Amniotic stem cell (primary cell): ENCODE measurements around the gene PCNT.
A peak's percentile ranks its signal among the peaks of the same experiment; 100 is the strongest.
"Not testable (repeated sequence)": the region's sequence is repeated elsewhere in the genome, so short reads cannot be mapped to it uniquely, and the experiment has no call there.

Experiments
- DNase-seq: peaks from one replicate; lab custom pipeline; 2025; lab: John Stamatoyannopoulos, UW

PCNT gene

DNA sequence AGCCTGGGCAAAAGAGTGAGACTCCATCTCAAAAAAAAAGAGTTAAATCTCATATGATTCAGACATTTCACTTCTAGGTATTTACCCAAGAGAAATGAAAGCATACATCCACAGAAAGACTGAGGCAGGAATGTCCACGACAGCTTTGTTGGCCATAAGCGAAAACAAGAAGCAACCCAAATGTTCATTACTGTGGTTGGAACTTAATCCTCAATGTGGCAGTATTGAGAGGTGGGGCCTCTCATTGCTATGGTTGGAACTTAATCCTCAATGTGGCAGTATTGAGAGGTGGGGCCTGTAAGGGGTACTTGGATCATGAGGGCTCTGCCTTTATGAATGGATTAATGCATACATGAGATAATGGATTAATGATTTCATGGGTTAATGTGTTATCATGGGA lies 15.5 kb upstream of the PCNT start:
- DNase-seq: no peak

DNA sequence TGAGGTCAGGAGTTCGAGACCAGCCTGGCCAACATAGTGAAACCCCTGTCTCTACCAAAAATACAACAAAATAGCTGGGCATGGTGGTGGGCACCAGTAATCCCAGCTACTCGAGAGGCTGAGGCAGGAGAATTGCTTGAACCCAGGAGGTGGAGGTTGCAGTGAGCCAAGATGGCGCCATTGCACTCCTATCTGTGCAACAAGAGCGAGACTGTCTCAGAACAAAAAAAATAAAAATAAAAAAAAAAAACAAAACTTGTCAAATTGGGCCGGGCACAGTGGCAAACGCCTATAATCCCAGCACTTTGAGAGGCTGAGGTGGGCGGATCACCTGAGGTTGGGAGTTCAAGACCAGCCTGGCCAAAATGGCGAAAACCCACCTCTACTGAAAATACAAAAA lies 13.7 kb upstream of the PCNT start:
- not testable (repeated sequence) for DNase-seq

DNA sequence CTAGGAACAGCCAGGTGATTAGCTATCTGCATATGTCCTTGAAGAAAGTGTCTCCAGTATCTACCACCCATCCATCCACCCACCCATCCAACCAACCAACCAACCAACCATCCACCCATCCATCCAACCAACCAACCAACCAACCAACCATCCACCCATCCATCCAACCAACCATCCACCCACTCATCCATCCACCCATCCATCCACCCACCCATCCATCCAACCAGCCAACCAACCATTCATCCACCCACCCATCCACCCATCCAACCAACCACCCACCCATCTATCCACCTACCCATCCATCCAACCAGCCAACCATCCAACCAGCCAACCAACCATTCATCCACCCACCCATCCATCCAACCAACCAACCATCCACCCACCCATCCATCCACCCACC lies 12.4 kb upstream of the PCNT start:
- DNase-seq: no peak

DNA sequence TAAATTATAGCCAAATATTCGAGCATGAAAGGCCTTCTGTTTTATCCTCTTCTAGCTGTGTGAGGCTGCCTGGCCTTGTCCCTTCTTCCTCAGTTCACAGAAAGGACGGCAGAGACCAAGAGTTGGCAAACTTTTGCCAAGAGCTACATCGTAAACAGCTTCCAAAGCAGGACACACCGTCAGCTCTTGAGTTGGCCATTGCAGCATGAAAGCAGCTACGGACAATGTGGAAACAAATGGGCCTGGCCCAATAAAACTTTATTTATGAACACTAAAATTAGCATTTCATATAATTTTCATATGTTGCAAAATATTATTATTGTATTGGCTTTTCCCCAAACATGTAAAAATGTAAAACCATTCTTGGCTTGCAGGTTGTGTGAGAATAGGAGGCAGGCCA lies 11.0 kb upstream of the PCNT start:
- no peak for DNase-seq

DNA sequence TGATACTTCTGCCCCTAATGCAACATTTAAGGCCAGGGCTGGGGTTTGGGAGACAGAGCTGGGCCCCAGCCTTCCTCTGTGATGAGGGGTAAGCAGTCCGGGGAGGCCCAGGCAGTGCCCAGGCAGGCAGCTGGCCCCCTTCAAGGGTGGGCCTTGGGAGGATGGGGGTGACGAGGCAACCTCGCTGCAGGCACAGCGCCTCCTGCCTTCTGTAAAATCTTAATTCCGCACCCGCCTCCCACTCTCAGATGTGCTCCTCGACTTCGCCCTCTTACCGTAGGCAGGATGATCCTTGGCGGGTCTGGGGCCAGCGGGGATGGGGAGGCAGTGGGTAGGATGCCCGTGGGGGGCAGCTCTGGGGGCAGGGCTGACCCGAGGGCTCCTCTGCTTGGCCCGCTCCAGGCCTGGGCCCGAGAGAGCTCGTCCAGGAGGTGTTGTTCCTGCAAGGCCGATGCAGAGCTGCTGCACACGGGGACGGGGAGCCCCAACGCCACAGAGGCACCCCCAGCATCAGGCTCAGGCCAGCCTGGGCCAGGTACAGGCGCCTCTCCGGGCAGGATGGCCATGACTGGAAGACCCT lies 9.4 kb upstream of the PCNT start:
- DNase-seq: no peak

DNA sequence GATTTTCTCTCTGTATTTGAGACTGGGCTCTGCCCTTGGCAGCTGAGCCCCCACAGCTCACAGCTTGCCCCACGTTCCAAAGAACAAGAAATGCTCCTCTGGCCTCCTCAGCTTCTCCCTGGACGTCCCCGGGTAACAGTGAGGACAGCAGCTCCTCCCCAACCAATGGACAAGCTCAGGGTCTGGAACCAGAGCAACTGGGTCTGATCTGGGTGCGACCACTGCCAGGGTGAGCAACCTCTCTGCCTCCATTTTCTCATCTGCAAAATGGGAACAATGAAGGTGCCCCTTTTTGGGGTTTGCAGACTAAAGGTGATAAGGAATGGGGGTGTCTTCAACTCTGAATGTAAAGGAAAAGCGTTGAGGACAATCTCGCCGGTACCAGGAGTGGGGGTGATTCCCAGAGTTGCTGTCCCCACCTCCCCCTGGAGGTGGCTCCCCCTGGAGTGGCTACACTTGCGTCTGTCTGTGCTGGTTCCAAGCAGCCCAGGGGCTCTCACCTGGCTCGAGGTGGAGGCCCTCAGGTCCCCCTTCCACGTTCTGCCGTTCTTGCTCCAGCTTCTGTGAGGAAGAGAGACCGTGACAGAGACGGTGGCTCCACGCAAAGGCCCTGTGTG lies 7.1 kb upstream of the PCNT start:
- no peak for DNase-seq

DNA sequence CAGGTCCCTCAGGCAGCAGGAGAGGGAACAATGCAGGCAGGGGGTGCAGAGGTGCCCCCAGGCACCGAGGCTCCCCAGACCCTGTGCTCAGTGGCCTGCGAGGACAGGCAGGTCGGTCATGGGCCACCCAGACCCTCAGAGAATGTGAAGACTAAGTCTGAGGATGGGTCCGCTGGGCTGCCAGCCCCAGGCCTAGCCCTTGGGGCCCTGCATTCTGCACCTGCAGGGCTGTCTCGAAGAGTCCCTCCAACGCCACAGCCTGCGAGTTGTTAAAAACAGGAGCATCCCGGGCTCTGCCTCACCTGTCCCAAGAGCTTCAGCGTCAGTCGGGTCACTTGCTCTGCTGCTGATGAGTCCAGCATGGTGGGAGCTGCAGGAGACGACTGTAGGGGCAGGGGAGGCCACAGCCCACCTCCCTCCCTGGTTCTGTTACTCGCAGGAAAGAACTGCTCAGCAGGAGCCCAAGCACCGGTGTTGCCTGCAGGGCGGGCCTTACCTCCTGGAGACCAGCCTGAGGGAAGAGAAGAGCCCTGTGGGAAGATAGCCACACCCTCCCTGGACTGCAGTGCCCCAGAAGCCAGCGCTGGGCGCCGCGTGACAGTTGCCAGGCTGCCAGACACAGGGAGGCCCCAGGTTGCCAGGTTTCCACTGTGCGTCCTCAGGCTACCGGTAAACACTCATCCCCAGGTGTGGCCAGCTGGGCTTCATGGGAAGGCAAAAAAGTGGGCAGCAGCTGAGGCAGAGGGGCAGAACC lies 6.1 kb upstream of the PCNT start:
- no peak for DNase-seq

DNA sequence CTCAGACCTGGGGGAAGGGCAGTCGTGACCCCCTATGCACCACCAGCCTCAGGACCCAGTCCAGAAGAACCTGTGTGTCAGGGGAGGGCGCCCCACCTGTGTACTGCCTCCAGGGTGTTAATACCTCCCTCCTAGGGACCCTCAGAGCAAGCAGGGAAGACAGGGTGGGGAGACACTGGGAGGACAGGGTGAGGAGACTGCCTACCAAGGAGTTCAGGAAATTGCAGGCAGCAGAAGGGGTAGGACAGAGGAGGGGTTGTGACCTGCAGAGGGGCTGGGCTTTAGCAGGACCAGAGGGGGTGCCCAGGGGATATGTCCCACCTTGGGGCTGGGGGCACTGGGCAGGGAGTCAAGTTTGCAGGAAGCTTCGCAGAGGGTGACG lies 5.5 kb upstream of the PCNT start:
- DNase-seq: no peak

DNA sequence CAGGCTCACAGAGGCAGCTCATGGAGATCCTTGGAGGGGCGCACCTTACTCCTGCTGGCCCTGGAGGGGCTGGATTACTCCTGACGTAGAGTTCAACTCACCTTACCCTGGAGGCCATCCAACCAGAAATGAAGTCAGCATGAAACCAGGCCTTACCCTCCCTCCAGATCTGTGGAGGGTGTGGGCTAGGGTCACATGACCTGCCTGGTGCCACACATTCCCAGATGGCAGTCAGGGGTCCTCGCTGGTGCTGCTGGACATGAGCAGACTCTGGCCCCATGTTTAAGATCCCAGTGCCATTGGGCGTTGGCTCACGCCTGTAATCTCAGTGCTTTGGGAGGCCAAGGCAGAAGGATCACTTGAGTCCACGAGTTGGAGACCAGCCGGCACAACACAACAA lies 4.8 kb upstream of the PCNT start:
- DNase-seq: no peak

DNA sequence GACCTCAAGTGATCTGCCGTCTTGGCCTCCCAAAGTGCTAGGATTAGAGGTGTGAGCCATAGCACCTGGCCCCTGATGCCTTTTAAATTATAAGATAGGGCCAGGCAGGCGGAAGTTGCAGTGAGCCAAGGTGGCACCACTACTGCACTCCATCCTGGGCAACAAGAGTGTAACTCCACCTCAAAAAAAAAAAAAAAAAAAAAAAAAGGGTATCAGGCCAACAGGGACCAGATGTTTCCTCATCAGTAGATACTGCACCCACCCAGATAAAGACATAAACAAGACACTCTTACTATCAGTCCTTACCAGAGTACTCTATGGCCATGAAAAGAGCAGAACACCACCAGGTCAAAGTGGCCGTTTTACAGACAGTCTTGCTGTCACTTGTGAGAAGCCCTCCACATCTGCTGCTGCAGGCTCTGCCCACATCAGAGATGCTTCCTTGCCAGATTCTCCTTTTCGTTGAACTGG lies 3.6 kb upstream of the PCNT start:
- DNase-seq: no peak

DNA sequence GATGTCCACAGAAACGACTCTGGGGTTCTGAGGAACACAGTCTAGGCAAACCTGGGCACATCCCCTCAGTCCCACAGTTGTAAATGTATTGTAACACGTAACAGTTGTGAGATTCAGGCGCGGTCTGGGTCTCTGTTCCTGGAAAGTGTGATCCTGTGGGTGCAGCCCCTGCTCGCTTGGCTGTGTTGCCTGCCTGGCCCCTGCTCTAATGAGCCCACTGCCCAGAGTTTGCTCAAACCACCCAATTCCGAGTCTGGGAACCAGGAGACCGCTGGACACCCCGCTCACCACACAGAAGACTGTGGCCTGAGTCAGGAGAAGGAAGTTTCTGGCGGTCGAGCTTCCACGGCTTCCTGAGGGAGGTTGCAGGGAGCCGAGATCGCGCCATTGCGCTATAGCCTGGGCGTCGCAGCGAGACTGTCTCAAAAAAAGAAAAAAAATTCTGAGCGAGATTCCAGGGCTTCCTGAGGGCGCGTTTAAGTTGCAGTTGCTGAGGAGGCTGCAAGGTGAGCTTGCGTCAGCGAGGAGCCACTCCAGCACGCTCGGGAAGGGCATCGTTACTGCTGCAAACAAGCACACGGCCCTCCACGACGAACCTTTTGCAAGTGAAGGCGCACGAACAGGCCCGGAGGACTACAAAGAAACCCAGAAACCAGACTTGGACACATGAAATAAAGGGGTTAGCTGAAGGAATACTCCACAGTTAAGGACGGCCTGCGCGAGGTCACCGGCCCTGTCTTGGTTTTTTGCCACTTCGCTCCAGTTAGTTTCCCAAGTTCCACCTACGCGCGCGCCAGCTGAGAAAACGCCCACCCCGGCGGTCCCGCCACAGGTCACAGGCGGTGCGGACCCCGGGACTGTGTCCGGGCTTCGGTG lies 1.4 kb upstream of the PCNT start:
- no peak for DNase-seq

DNA sequence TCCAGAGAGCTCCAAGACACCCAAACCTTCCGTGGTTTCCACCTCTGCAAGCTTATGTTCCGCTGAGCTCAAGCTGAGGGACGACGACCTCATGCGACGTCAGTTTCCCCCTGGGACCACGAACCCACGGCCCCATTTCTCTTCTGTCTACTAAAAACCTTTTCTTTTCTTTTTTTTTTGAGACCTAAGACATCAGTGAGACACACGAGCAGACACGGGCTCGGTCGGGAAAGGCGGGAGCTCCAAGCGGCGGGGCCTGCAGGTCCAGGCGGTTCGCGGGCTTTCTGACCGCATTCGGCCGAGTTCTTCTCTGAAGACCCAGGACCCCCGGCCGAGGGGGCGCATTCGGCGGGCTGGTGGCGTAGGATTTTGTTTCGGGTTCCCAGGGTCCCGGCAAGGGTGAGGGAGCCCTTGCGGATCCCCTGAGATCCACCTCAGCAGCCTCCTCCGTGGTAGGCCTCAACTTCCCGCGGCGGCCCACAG lies 688 bp upstream of the PCNT start:
- no peak for DNase-seq

DNA sequence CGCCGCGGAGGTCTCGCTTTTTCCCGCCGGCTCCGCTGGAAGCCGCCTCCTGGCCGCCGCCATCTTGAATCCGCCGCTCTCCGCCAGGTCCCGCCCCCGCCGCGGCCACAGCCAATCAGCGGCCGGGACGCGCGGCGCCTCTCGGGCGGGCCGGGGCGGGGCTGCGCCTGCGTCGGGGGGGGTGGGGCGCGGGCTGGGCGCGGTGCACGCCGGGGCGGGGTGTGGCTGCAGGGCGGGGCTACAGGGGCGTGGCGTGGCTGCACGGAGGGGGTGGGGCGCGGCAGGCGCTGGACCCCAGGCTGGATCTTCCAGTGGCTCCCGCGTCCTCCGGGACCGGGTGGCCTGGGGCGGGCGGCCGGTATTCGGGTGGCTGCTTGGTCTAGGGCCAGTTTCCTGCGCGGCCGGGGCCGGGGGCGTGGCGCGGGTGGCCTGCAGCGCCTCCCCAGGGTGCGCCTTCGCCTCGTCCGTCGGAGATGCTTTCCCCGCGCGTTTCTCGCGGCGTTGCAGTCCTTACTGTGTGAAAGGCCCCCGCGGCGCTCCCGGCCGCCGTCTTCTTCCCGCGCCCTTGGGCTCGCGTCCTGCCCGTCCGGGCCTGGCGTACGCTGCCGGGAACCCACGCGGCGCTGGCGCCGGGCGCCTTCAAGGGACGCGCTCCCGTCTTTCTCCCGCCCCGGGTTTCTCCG lies 575 bp downstream of the PCNT start:
- peak; percentile 55 for DNase-seq

DNA sequence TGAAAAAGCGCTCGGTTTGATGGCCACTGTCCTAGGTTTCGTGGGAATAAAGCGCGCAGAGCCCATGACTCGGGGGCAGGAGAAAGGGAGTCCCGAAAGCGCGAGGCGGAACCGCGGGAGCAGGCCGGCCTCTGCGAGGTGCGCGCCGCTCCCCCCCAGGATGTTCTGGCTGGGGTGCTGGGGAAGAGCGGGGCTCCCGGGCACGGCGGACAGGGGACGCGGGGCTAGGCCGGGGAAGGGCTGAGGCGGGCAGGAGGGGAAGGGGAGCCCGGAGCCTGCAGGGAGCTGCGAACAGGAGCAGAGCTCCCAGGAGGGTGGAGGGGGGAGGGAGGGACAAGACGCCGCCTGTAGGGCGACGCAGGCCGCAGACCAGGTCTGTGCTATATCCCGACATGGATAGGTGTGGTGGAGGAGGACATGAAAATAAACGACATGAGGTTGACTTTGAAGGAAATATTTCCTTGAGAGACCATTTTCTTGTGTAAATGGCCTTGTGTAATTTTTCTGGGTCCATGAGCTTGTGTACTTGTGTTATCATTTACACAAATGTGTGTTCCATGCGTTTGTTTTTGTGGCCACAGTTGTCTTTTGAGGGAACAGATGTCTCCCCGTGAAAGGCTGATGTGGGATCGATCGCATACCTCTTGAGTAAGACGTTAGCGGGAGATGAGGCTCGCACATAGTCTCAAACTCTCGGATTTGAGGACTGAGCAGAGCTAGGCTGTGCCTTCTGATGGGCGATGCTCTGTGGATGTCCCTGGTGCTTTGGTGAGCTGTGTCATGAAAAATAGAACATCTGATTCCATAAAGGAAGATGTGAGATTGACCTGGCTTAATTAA lies 1.3 kb downstream of the PCNT start:
- DNase-seq: peak; percentile 31

DNA sequence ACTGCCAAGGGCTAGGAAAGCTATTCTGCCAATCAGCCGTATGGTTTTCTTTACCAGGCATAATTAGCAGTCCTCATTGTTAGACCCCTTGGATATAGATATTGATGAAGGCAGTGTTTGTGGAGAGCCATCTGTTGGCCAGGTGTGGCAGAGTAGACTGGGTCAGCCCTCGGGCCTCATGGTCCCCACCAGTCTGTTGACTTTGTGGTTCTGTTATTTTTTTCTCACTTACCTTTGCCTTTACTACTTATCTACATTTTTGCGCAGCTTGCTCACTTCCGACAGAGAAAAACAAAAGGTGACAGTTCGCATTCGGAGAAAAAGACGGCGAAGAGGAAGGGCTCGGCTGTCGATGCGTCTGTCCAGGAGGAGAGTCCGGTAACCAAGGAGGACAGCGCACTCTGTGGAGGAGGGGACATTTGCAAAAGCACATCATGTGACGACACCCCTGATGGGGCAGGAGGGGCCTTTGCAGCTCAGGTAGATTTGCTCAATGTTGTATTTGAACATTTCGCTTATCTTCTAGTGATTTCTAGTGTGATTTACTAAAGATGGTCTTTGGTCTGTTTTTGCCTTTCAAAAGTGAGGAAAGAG lies 2.3 kb downstream of the PCNT start:
- DNase-seq: no peak

DNA sequence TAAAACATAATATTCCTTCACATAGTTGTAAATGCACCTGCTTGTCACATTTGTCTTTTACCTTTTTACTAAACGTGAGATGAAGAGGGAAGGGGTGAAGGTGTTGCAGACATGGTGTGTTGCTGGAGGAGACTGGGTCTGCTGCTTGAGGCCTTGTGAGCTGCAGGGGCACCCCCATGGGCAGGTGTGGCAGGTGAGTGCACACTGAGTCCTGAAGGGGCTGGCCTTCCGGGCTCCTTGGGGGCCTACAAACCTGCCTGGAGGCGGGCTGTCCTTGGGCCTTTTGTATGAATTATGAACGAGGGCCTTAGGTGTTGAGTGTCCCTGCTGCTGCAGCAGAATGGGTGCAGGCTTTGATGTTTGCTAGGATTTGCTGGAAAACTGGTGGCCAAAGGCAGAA lies 3.8 kb downstream of the PCNT start:
- no peak for DNase-seq

DNA sequence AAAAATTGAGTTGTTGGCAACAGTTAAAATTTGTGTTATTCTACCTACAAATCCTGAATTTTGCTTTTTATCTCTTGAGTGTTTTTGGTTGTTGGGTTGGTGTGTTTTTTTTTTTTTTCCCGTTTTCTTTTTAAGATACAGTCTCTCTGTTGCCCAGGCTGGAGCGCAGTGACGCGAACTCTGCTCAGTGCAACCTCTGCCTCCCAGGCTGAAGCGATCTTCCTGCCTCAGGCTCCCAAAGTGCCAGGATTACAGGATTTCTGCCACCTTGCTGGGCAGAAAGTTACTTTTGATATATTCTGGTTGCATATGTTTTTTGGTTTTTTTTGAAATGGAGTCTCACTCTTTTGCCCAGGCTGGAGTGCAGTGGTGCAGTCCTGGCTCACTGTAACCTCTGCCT lies 4.2 kb downstream of the PCNT start:
- DNase-seq: no peak

DNA sequence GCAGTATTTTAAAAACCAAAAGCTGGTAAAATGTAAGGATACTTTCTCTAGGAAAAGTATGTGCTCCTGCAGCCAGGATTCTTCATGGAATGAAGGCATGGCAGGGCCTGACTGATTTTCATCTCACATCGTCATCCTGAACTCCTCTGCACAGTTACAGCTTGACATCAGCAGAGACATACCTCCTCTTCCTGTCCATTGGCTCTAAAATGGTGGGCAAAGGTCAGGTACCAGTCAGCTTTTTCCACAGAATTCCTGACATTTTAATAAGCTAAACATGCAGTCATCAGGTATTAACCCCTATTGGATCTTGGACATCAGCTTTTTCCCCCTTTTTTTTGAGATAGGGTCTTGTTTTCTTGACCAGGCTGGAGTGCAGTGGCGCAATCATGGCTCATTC lies 5.8 kb downstream of the PCNT start:
- DNase-seq: no peak

DNA sequence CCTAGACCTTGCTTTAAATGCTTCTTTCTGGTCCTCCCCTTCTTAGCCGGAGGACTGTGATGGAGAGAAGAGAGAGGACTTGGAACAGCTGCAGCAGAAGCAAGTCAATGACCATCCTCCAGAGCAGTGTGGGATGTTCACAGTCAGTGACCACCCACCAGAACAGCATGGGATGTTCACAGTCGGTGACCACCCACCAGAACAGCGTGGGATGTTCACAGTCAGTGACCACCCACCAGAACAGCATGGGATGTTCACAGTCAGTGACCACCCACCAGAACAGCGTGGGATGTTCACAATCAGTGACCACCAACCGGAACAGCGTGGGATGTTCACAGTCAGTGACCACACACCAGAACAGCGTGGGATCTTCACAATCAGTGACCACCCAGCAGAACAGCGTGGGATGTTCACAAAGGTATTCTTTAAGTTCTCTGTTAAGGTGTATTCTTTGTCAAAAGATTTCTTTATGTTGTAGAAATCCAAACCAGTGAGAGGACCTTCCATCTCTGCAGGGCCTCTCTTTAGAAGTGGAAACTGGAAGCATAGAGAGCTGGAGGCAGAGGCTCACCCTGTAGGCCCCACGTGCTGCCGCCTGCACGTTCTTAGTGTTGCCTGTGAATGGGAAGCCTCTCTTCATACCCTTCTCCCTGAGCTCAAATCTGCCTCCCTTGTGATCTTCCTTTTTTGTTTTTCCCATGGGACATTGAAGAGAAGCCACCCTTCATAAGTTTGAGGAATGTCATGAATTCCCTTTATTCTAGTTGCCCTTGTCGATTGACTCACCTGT lies 10.6 kb downstream of the PCNT start:
- DNase-seq: no peak

DNA sequence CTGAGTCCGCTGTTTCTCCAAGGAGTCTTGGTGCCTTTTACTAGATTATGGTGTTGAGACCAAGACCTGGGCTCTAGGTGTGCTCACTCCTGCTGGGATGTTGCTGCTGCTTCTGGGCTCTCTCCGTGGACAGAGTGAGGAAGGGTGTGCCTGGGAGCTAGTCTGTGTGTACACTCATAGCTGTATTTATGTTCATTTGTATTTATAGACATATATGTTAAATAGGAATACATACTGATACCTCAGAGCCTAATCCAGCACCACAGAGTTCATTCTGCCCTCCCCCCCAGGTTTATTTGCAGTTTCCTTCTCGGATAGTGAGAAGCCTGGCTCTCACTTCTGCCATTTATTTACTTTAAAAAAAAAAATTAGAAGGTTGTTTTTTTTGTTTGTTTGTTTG lies 12.6 kb downstream of the PCNT start:
- DNase-seq: no peak
